GM21737 (cell line): ENCODE results near the gene LIMK1.

Source experiments
- ATAC-seq: cut with Tn5 transposase; IDR thresholded peaks from one replicate; pipeline ENCODE4 v1.9.1; 2021; ENCODE audit warnings: mild to moderate bottlenecking, moderate library complexity; ENCODE audit not compliant: unreplicated experiment

LIMK1 gene

DNA sequence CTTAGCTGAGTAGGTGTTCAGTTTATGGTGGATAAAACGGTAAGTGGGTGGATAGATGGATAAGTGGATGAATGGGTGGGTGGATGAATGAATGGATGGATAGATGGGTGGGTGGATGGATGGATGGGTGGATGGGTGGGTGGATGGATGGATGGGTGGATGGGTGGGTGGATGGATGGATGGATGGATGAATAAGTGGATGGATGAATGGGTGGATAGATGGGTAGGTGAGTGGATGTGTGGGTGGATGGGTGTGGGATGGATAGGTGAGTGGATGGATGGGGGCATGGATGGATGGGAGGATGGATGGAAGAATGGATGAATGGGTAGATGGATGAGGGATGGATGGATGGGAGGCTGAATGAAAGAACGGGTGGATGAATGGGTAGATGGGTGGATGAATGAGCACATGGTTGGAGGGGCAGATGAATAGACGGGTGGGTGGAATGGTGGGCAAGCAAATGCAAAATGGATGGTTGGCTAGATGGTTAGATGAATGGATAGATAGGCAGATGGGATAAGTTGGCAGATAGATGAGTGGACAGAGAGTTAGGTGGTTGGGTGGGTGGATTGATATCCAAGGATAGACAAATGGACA, 29.9 kb upstream of the LIMK1 start:
- no peak for ATAC-seq

DNA sequence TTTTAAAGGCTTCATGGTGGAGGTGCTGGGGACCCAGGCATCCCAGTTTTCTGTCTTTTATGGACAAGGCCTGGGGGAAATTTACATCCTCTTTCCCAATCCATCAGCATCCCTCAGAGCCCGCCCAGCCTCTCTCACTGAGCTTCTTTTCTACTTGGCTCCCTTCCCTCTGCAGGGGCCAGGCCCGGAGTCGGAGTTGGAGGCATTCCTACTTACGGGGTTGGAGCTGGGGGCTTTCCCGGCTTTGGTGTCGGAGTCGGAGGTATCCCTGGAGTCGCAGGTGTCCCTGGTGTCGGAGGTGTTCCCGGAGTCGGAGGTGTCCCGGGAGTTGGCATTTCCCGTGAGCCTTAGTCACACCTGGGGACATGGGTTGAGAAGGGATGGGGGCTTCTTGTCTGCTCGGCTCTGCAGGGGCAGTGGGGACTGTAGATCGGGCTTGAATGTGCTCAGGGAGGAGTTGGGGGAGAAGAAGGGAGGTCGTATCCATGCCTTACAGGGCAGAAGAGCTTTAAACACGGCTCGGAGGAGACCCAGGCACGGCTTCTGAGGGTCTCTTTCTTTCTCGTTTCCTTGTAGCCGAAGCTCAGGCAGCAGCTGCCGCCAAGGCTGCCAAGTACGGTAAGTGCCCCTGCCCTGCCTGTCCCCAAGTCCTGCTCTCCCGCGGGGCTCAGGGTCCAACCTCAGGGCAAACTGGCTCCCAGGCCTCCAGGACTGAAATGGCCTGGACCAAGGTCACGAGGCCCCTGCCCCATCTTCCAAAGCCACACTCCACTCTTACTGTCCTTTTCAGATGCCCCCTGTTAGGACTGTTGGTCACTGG, 27.3 kb upstream of the LIMK1 start:
- no peak for ATAC-seq

DNA sequence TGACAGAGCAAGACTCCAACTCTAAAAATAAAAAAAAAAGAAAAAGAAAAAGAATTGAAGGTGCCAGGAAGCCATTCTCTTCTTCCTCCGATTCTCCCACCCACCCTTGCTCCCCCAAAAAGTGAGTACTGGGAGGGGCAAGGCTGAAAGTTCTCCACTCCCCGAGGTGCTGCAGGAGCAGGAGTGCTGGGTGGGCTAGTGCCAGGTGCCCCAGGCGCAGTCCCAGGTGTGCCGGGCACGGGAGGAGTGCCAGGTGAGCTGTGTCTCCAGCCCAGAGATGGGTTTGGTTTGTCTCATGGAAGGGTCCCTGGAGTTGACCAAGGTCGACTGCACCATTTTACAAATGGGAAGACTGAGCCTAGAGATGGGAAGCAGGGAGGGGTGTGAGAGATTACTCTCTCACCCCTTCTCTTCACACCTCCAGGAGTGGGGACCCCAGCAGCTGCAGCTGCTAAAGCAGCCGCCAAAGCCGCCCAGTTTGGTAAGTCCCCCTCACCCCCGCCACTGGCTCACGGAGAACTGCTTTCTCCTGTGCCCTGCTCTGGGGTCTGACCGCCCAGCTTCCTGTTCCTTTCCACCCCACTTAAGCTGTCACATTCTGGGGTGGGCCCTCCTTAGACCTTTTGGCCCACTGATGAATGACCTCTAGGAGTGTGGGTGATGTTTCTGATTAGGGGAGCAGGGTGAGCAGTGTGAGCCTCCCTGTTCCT, 26.2 kb upstream of the LIMK1 start:
- ATAC-seq: no peak

DNA sequence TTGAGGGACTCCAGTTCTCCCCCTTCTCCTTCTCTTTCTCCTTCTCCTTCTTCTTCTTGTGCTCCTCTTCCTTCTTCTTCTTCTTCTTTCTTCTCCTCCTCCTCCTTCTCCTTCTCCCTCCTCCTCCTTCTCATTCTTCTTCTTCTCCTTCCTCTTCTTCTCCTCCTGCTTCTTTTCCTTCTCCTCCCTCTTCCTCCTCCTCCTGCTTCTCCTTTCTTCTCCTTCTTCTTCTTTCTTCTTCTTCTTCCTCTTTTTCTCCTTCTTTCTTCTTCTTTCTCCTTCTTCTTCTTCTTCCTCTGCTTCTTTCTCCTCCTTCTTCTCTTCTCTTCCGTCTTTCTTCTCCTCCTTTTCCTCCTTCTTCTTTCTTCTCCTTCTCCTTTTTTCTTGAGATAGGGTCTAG, 25.6 kb upstream of the LIMK1 start:
- no peak for ATAC-seq

DNA sequence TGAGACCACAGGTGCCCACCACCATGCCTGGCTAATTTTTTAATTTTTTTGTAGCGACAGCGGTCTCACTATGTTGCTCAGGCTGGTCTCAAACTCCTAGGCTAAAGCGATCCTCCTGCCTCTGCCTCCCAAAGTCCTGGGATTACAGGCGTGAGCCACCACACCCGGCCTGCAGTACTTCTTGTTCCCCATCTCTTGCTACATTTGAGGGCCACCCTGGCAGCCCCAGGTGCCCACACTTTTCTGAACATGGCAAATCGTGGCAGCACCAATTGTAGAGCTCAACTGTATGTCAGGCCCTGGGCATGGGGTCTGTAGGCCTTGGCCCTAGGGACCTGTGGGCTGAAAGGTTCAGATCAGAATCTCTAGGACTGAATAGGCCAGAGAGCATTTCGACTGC, 25.1 kb upstream of the LIMK1 start:
- ATAC-seq: no peak

DNA sequence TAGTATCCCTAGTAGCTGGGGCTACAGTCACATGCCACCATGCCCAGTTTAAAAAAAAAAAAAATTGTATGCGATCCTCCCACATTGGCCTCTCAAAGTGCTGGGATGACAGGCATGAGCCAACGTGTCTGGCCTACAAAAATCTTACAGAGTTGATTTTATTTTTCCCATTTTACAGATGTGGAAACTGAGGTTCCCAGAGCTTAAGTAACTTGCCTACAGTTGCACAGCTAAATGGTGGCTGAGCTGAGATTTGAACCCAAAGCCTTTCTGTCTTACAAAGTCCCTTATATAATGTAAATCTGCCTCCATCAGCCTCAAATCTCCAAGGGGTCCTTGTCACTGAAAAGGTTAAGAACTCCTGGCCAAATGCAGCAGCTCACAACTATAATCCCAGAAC, 24.6 kb upstream of the LIMK1 start:
- no peak for ATAC-seq

DNA sequence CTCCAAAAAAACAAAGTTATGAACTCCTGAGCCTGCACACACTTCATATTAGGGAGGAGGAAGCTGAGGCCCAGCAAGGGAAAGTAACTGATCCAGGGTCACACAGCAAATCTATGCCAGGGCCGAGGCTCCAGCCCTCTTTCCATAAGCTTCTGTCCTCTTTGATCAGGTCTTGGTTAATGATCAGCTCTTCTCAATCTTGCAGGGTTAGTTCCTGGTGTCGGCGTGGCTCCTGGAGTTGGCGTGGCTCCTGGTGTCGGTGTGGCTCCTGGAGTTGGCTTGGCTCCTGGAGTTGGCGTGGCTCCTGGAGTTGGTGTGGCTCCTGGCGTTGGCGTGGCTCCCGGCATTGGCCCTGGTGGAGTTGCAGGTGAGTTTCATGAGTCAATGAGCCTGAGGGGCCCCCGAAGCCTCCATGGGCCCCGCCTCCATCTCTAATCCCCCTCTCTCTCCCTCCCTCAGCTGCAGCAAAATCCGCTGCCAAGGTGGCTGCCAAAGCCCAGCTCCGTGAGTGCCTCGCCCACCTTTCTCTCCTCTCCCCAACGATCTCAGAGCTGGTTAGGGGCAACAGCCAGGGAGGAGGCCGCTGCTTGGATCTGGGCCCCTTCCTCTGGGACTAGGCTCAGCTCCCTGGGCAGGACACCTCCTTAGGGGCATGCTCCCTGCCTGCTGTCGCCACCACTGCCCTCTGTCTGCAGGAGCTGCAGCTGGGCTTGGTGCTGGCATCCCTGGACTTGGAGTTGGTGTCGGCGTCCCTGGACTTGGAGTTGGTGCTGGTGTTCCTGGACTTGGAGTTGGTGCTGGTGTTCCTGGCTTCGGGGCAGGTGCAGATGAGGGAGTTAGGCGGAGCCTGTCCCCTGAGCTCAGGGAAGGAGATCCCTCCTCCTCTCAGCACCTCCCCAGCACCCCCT, 23.7 kb upstream of the LIMK1 start:
- no peak for ATAC-seq

DNA sequence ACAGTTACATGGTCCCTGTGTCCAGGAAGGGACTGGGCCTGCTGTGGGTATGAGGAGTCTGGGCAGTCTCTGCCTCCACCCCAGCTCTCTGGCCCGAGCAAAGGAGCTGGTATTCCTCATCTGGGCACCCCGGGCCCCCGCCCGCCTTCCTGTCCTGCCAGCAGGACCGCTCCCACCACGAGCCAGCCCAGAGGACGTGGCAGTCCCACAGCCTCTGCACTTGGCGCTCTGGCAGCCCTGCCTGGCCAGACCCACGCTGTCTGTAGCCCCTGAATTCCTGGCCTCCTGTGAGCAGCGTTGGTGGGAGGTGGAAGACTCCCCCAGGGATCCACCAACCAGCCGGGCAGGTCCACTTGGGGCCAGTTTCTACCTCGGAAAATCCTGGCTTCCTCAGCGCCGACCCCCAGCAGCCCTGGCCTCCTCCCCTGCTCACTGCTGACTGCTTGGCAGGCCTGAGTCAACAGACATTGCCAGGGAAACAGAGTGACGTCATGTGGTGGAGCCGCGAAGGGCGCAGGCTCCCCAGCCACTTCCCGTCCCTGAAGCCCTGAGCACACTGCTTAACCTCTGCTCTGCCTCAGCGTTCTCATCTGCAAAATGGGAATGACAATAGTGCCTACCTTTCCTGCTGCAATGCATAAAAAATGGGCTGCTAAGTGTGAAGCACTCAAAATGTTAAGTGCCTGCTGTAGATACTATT, 21.6 kb upstream of the LIMK1 start:
- ATAC-seq: no peak

DNA sequence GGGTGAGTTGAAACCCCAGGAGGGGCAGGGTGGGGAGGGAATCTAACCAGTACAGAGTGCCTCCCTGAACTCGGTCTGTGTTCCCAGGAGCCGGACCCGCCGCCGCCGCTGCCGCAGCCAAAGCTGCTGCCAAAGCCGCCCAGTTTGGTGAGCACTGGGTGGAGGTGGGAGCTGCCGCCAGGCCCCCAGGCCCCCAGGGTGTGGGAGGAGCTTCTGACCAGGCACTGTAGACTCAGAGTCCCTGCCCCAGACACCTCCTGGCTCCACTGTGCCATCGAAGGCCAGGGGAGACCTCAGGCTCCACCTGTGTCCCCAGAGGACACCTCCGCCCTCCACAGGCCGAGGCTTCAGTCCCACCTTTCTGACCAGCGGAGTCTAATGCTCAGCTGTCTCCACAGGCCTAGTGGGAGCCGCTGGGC, 20.4 kb upstream of the LIMK1 start:
- no peak for ATAC-seq

DNA sequence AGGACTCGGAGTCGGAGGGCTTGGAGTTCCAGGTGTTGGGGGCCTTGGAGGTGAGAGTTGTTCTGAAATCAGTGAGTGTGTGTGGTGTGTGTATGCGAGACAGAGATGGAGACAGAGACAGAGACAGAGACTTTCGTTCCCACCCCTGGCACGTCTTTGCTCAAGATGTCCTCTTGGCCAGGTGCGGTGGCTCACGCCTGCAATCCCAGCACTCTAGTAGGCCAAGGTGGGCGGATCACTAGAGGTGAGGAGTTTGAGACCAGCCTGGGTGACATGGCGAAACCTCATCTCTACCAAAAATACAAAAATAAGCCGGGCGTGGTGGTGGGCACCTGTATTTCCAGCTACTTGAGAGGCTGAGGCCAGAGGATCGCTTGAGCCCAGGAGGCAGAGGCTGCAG, 20.0 kb upstream of the LIMK1 start:
- ATAC-seq: no peak

DNA sequence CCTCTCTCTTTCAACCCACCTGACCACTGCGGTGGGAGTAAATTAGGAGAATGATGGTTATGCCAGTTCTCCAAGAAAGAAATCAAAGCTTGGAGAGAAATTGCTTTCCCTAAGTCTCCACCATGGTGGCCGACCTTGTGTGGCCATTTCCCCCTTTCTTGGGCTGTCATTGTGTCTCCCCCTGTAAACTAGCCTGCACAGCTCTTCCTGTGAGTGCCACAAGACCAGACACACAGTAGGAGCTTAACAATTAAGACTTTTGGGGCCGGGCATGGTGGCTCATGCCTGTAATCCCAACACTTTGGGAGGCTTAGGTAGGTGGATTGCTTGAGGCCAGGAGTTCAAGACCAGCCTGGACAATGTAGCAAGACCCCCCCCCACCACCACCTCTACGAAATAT, 18.9 kb upstream of the LIMK1 start:
- no peak for ATAC-seq

DNA sequence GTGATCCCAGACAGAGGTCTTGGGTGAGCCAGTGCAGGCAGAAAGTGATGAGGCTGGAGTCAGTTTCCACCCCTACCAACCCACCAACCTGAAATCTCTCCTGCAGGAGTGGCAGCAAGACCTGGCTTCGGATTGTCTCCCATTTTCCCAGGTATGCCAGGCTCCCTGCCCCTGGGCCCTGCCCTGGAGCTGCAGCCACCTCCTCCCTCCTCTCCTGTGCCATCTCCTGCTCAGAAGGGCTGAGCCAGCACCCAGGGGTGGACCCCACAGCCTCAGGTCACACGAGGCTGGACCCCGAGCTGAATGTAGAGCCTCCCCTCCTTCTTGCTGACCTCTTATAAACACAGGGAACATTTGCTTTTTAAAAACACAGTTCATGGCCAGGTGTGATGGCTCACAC, 17.0 kb upstream of the LIMK1 start:
- no peak for ATAC-seq

DNA sequence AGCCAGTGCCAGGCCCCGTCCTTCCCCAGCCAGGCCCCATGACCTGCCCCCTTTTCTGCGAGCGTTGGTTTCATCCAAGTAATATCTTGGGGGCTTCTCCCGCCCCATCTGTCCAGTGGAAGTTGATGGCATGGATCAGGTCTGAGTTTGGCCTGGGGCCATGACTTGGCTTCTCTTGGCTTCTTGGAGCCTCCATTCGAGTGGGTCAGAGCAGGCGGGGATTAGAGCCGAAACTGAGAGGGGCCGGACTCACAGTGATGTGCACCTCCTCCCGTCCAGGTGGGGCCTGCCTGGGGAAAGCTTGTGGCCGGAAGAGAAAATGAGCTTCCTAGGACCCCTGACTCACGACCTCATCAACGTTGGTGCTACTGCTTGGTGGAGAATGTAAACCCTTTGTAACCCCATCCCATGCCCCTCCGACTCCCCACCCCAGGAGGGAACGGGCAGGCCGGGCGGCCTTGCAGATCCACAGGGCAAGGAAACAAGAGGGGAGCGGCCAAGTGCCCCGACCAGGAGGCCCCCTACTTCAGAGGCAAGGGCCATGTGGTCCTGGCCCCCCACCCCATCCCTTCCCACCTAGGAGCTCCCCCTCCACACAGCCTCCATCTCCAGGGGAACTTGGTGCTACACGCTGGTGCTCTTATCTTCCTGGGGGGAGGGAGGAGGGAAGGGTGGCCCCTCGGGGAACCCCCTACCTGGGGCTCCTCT, 15.1 kb upstream of the LIMK1 start:
- ATAC-seq: no peak

DNA sequence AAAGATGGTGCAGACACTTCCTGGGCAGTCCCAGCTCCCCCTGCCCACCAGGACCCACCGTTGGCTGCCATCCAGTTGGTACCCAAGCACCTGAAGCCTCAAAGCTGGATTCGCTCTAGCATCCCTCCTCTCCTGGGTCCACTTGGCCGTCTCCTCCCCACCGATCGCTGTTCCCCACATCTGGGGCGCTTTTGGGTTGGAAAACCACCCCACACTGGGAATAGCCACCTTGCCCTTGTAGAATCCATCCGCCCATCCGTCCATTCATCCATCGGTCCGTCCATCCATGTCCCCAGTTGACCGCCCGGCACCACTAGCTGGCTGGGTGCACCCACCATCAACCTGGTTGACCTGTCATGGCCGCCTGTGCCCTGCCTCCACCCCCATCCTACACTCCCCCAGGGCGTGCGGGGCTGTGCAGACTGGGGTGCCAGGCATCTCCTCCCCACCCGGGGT, 14.5 kb upstream of the LIMK1 start:
- ATAC-seq: no peak

DNA sequence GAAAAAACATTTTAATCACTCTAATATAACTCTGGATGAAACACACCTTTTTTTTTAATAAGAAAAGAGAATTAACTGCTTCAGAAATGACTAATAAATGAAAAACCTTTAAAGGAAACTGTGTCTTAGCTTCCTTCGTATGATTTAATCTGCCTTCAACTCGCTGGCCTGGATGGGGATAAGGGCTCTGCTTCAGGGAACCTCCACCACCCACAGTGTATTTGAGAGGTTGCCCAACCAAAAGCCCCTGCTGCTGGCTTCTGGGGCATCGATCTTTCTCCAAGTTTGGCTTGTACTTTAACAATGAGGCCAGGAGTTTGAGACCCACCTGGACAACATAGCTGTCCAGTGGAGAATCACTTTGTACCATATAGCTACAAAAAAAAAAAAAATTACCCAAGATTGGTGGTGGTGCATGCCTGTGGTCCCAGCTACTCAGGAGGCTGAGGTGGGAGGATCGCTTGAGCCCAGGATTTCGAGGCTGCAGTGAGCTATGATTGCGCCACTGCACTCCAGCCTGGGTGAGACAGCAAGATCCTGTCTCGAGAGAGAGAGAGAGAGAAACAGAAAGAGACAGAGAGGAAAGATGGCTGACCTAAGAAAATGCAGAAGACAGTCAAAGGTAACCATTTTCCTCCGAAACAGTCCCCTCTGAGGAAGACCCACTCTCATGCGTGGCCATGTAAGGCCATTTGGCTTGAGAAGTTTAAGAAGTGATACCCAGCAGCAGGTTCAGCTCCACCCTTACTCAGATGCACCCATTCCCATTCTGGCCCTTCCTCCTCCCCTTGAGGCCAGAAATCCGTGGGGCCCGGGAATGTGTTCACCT, 13.6 kb upstream of the LIMK1 start:
- ATAC-seq: no peak

DNA sequence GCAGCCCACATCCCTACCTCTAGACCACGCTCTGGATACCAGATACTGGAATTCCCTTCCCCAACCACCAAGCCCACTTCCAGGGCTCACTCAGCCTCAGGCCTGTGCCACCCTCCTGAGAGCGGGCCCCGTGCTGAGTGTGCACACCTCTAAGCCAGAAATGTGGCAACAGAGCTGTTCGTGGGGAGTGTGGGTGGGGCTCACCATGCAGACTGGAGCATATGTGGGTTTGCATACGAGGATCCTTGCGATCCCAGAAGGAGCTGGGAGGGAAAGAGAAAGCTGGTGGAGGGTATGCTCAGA, 13.0 kb upstream of the LIMK1 start:
- no peak for ATAC-seq

DNA sequence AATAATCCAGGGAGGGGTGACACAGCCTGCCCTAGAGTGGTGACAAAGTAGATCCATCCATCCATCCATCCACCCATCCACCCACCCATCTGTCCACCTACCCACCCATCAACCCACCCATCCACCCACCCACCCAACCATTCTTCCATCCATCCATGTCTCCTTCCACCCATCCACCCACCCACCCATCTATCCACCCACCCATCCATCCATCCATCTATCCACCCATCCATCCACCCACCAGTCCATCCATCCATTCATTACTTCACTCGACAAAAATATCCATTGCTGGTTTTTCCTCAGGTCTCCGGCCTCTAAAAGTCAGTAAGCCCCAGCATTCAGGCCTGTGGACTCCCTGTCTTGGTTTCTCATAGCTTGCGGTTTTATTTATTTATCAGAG, 12.5 kb upstream of the LIMK1 start:
- no peak for ATAC-seq

DNA sequence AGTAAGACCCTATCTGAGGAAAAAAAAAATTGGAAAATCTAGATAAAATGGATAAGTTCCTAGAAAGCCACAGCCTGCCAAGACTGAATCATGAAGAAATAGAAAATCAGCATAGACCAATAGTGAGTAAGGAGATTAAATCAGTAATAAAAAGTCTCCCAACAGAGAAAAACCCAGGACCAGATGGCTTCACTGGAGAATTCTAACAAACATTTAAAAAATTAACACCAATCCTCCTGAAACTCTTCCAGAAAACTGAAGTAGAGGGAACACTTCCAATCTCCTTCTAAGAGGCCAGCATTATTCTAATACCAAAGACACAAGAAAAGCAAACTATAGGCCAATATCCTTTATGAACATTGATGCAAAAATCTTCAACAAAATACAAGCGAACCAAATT, 8.8 kb upstream of the LIMK1 start:
- ATAC-seq: no peak

DNA sequence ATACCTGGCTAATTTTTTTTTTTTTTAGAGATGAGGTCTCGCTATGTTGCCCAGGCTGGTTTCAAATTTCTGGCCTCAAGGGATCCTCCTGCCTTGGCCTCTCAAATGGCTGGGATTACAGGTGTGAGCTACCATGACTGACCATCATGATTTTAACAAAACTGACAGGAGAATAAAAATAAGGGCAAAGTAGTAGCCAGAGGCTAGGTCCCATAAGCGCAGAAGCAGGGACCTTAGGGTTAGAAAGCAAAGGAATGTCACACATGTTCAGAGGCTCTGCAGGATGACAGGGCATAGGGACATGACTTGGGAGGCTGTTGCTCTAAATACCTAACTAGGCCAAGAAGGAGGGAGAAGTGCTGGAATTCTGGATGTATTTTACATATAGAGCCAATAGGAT, 5.1 kb upstream of the LIMK1 start:
- no peak for ATAC-seq
